ENCODE measurements around the gene SSUH2. TPM values are rescaled to one million over a fixed set of nuclear protein-coding genes. Genes with fewer than 3 reads are reported as not detected.

The SSUH2 gene
- total RNA-seq, 1 donor from 2014 or later, result not detected

DNA sequence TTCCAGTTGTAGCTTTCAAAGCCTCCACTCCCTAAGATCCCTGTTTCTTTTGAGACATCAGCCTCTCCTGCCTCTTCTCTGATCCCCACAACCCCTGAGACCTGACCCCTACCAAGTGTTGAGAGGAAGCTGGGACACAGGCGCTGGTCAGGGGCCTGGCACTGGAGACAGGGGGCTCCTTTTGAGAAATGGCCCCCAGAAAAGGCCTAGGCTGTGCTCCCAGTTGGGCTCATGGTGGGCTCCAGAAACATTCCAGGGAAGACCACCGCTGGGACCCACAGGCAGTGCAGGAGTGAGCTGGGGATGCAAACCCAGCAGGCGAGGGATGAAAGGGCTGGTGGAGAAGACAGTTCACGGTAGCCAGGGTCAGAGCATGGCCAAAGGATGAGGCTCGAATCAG is 16.6 kb downstream of the SSUH2 start:
- DNase-seq (ENCODE audit: extremely low spot score, unreplicated experiment), result no peak
- peak overlapping the region; percentile 56 for H3K27ac Mint-ChIP-seq (ENCODE audit: unreplicated experiment)
- H3K27me3 Mint-ChIP-seq (ENCODE audit: unreplicated experiment), result no peaks in the 10 kb centered on the region

GRCh38 chr3:8627201-8627940 is 17.2 kb downstream of the SSUH2 start:
- Mint-ChIP-seq H3K27me3 (ENCODE audit: unreplicated experiment) (no peaks in the 10 kb centered on the region), H3K4me3 (ENCODE audit: unreplicated experiment) (no peak overlapping the region), H3K9me3 (ENCODE audit: unreplicated experiment) (no peaks in the 10 kb centered on the region), H3K36me3 (ENCODE audit: unreplicated experiment) (no peaks in the 10 kb centered on the region), H3K4me1 (ENCODE audit: unreplicated experiment) (peaks cover 45% of the 10 kb centered on the region), H3K27ac (ENCODE audit: unreplicated experiment) (peak overlapping the region; percentile 56)
- TF ChIP-seq, protein P1, sequence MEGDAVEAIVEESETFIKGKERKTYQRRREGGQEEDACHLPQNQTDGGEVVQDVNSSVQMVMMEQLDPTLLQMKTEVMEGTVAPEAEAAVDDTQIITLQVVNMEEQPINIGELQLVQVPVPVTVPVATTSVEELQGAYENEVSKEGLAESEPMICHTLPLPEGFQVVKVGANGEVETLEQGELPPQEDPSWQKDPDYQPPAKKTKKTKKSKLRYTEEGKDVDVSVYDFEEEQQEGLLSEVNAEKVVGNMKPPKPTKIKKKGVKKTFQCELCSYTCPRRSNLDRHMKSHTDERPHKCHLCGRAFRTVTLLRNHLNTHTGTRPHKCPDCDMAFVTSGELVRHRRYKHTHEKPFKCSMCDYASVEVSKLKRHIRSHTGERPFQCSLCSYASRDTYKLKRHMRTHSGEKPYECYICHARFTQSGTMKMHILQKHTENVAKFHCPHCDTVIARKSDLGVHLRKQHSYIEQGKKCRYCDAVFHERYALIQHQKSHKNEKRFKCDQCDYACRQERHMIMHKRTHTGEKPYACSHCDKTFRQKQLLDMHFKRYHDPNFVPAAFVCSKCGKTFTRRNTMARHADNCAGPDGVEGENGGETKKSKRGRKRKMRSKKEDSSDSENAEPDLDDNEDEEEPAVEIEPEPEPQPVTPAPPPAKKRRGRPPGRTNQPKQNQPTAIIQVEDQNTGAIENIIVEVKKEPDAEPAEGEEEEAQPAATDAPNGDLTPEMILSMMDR (IDR thresholded peaks at IDR 0.05), result no peak
- no peak for DNase-seq (ENCODE audit: extremely low spot score, unreplicated experiment)

More for the DNA sequence above, 16.6 kb downstream of the SSUH2 start:
- H3K9me3 Mint-ChIP-seq (ENCODE audit: unreplicated experiment), result no peaks in the 10 kb centered on the region
- TF ChIP-seq, protein P1 (IDR thresholded peaks at IDR 0.05), result no peak
- peaks cover 43% of the 10 kb centered on the region for H3K4me1 Mint-ChIP-seq (ENCODE audit: unreplicated experiment)
- no peak overlapping the region for H3K4me3 Mint-ChIP-seq (ENCODE audit: unreplicated experiment)
- no peaks in the 10 kb centered on the region for H3K36me3 Mint-ChIP-seq (ENCODE audit: unreplicated experiment)

DNA sequence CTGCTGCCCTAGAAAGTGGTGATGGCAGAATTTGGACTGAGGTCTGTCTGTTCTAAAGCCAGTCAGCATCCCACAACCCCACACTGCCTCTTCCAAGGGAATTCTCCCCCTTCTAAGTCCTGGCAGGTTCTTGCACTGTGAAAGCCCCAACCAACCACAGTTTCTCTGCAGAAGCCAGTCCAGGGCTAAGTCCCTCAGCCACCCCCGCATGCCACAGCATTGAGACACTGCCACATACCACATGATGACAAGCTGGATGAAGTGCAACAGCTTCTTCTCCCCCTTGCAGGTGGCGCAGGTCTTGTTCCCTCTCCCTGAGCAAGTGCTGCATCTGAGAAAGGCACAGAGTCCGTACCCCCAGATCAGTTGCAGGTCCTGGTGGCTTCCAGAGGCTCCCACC is 18.6 kb downstream of the SSUH2 start:
- Mint-ChIP-seq H3K36me3 (ENCODE audit: unreplicated experiment) (no peaks in the 10 kb centered on the region), H3K4me3 (ENCODE audit: unreplicated experiment) (no peak overlapping the region), H3K4me1 (ENCODE audit: unreplicated experiment) (peaks cover 38% of the 10 kb centered on the region), H3K9me3 (ENCODE audit: unreplicated experiment) (no peaks in the 10 kb centered on the region), H3K27me3 (ENCODE audit: unreplicated experiment) (no peaks in the 10 kb centered on the region), H3K27ac (ENCODE audit: unreplicated experiment) (no peak overlapping the region)
- no peak for DNase-seq (ENCODE audit: extremely low spot score, unreplicated experiment)
- TF ChIP-seq, protein P1 (IDR thresholded peaks at IDR 0.05), result no peak

- DNase-seq (ENCODE audit: extremely low spot score, unreplicated experiment), result no peak
- no peak overlapping the region for H3K4me3 Mint-ChIP-seq (ENCODE audit: unreplicated experiment)
- TF ChIP-seq, protein P1 (IDR thresholded peaks at IDR 0.05), result no peak
- no peaks in the 10 kb centered on the region for H3K36me3 Mint-ChIP-seq (ENCODE audit: unreplicated experiment)
- no peaks in the 10 kb centered on the region for H3K27me3 Mint-ChIP-seq (ENCODE audit: unreplicated experiment)
- H3K4me1 Mint-ChIP-seq (ENCODE audit: unreplicated experiment), result peaks cover 31% of the 10 kb centered on the region
- H3K27ac Mint-ChIP-seq (ENCODE audit: unreplicated experiment), result no peak overlapping the region
- H3K9me3 Mint-ChIP-seq (ENCODE audit: unreplicated experiment), result no peaks in the 10 kb centered on the region
These were observed 20.0 kb downstream of the SSUH2 start for GRCh38 chr3:8624612-8625011.

GRCh38 chr3:8623741-8624140 is 20.9 kb downstream of the SSUH2 start:
- H3K9me3 Mint-ChIP-seq (ENCODE audit: unreplicated experiment), result no peaks in the 10 kb centered on the region
- H3K36me3 Mint-ChIP-seq (ENCODE audit: unreplicated experiment), result no peaks in the 10 kb centered on the region
- H3K4me1 Mint-ChIP-seq (ENCODE audit: unreplicated experiment), result peaks cover 23% of the 10 kb centered on the region

More at GRCh38 chr3:8623741-8624140, 20.9 kb downstream of the SSUH2 start:
- no peak for DNase-seq (ENCODE audit: extremely low spot score, unreplicated experiment)
- TF ChIP-seq, protein P1 (IDR thresholded peaks at IDR 0.05), result no peak
- no peak overlapping the region for H3K4me3 Mint-ChIP-seq (ENCODE audit: unreplicated experiment)
- no peak overlapping the region for H3K27ac Mint-ChIP-seq (ENCODE audit: unreplicated experiment)
- H3K27me3 Mint-ChIP-seq (ENCODE audit: unreplicated experiment), result no peaks in the 10 kb centered on the region

All from osteocyte (in vitro differentiated cells).